Stimulated activated naive B cell treated with anti-CD40 and anti-IgM and Interleukin-4, amounts not matched to agents 10 μg/mL and 1 μg/mL and 100 μg/mL, for 72 hours (primary cell): ENCODE results near the gene NNMT.
"Not testable (repeated sequence)": the region's sequence is repeated elsewhere in the genome, so short reads cannot be mapped to it uniquely, and the experiment has no call there.

Experiments
- ATAC-seq, 2 donors: fragments of 150-1000 bp; cut with Tn5 transposase; replicated peaks; 2 replicates each; pipeline ENCODE4 v1.10.0; 2021; ENCODE audit warnings: moderate library complexity in 1 of 2
- DNase-seq: peaks from one replicate; pipeline ENCODE4 v3.0.0; 2021
- H3K27ac Mint-ChIP-seq: one replicate; pipeline ENCODE4 v1.8.0; 2022; ENCODE audit warnings: mild to moderate bottlenecking, mixed read lengths
- H3K27me3 Mint-ChIP-seq, 2 donors: one replicate each; pipeline ENCODE4 v1.8.0; 2022; ENCODE audit warnings: mixed read lengths in 2 of 2
- H3K36me3 Mint-ChIP-seq, 2 donors: one replicate each; pipeline ENCODE4 v1.8.0; 2022; ENCODE audit warnings: mixed read lengths in 2 of 2, mild to moderate bottlenecking in 1 of 2
- H3K4me1 Mint-ChIP-seq, 2 donors: one replicate each; pipeline ENCODE4 v1.8.0; 2022; ENCODE audit warnings: mixed read lengths in 2 of 2, mild to moderate bottlenecking in 1 of 2
- H3K4me3 Mint-ChIP-seq, 2 donors: one replicate each; pipeline ENCODE4 v1.8.0; 2022; ENCODE audit warnings: mild to moderate bottlenecking in 2 of 2, mixed read lengths in 2 of 2, moderate library complexity in 1 of 2
- H3K9me3 Mint-ChIP-seq, 2 donors: one replicate each; pipeline ENCODE4 v1.8.0; 2022; ENCODE audit warnings: mixed read lengths in 2 of 2, mild to moderate bottlenecking in 1 of 2

NNMT gene

GRCh38 chr11:114319716-114320328, 23.6 kb downstream of the NNMT start:
- no peak for ATAC-seq
- Mint-ChIP-seq H3K9me3 (peaks cover 0 to 2% of the 10 kb centered on the region in 2 donors), H3K4me3 (no peak overlapping the region), H3K27me3 (peaks cover 26 to 52% of the 10 kb centered on the region in 2 donors), H3K36me3 (no peaks in the 10 kb centered on the region), H3K4me1 (peaks cover 0 to 3% of the 10 kb centered on the region in 2 donors), H3K27ac (no peak overlapping the region)
- DNase-seq, result no peak

GRCh38 chr11:114321621-114322257, 25.5 kb downstream of the NNMT start:
- no peak overlapping the region for H3K4me3 Mint-ChIP-seq
- peaks cover 27 to 40% of the 10 kb centered on the region in 2 donors for H3K27me3 Mint-ChIP-seq
- H3K9me3 Mint-ChIP-seq, result peaks cover 2 to 3% of the 10 kb centered on the region in 2 donors
- DNase-seq (no peak), ATAC-seq (no peak)
- no peaks in the 10 kb centered on the region for H3K4me1 Mint-ChIP-seq
- no peak overlapping the region for H3K27ac Mint-ChIP-seq
- no peaks in the 10 kb centered on the region for H3K36me3 Mint-ChIP-seq

DNA sequence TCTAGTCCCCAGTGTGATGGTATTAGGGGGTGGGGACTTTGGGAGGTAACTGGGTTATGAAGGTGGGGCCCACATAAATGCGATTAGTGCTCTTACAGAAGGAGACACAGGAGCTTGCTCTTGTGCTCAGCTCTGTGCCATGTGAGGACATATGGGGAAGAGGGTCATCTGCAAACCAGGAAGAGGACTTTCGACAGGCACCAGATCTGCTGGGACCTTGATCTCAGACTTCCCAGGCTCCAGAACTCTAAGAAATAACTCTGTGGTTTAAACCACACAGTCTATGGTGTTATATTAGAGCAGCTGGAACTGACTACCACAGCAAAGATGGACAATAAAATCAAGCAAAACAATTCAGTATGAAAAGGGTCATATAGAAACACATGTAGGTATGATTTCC, 26.7 kb downstream of the NNMT start:
- no peak overlapping the region for H3K4me3 Mint-ChIP-seq
- H3K9me3 Mint-ChIP-seq, result peaks cover 2 to 3% of the 10 kb centered on the region in 2 donors
- ATAC-seq (no peak), DNase-seq (no peak)
- H3K36me3 Mint-ChIP-seq, result no peaks in the 10 kb centered on the region
- H3K27ac Mint-ChIP-seq, result no peak overlapping the region
- no peaks in the 10 kb centered on the region for H3K4me1 Mint-ChIP-seq
- peaks cover 30 to 43% of the 10 kb centered on the region in 2 donors for H3K27me3 Mint-ChIP-seq

GRCh38 chr11:114326151-114326550, 30.0 kb downstream of the NNMT start:
- Mint-ChIP-seq H3K4me1 (no peaks in the 10 kb centered on the region), H3K27me3 (peaks cover 30 to 33% of the 10 kb centered on the region in 2 donors), H3K4me3 (no peak overlapping the region), H3K27ac (no peak overlapping the region), H3K36me3 (peaks cover 0 to 4% of the 10 kb centered on the region in 2 donors), H3K9me3 (peaks cover 5 to 13% of the 10 kb centered on the region in 2 donors)
- DNase-seq, result no peak
- no peak for ATAC-seq

DNA sequence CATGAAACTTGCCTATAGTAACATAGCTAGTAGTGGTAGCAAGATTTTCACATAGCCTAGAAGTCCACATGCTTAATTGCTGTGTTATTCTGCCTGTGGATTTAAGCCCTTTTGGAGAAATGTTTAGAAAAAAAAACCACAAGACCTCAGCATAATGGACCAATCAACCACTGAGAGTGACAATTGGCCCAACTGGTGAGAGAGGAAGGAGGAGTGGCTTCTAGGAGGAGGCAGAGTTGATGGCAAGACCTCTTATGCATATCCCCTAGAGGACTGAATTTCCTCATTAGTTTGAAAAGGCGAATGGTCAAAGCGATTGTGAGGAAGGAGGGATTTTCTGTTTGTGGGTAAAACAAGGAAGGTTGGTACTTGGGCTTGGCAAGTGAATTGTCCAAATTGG, 30.6 kb downstream of the NNMT start:
- DNase-seq (no peak), ATAC-seq (no peak)
- no peaks in the 10 kb centered on the region for H3K4me1 Mint-ChIP-seq
- no peak overlapping the region for H3K4me3 Mint-ChIP-seq
- peaks cover 0 to 4% of the 10 kb centered on the region in 2 donors for H3K36me3 Mint-ChIP-seq
- H3K27ac Mint-ChIP-seq, result no peak overlapping the region
- H3K9me3 Mint-ChIP-seq, result peaks cover 5 to 13% of the 10 kb centered on the region in 2 donors
- H3K27me3 Mint-ChIP-seq, result peaks cover 27 to 31% of the 10 kb centered on the region in 2 donors

DNA sequence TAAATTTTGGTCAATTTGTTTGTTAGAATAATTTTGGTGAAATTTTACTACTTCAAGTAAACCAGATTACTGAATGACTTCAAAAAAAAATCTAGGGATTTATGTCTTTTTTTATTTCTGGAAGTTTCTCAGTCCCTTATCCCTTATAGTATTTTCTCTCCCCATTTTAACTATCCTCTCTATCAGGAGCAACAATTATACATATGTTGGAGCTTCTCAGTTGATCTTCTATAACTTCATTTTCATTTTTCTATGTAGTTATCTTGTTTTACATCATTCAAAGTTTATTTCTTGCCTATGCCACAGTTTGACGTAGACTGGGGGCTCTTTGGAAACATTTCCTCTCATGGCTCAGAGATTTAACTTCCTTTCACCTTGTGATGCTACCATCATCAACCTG, 34.2 kb downstream of the NNMT start:
- Mint-ChIP-seq H3K27ac (no peak overlapping the region), H3K27me3 (peaks cover 33 to 45% of the 10 kb centered on the region in 2 donors), H3K9me3 (peaks cover 4 to 16% of the 10 kb centered on the region in 2 donors), H3K36me3 (peaks cover 0 to 4% of the 10 kb centered on the region in 2 donors), H3K4me3 (no peak overlapping the region), H3K4me1 (no peaks in the 10 kb centered on the region)
- DNase-seq (no peak), ATAC-seq (no peak)

GRCh38 chr11:114340311-114341131, 44.3 kb downstream of the NNMT start:
- peak; percentile 4 for DNase-seq
- H3K36me3 Mint-ChIP-seq, result no peaks in the 10 kb centered on the region

GRCh38 chr11:114341667-114342066, 45.5 kb downstream of the NNMT start:
- not testable (repeated sequence) for H3K36me3 Mint-ChIP-seq, H3K27ac Mint-ChIP-seq, H3K4me3 Mint-ChIP-seq

More at GRCh38 chr11:114340311-114341131, 44.3 kb downstream of the NNMT start:
- H3K4me3 Mint-ChIP-seq, result peak overlapping the region; percentile 34 to 44
- peak; percentile 63 to 70 for ATAC-seq
- peaks cover 0 to 26% of the 10 kb centered on the region in 2 donors for H3K27me3 Mint-ChIP-seq
- peaks cover 9 to 14% of the 10 kb centered on the region in 2 donors for H3K4me1 Mint-ChIP-seq
- H3K27ac Mint-ChIP-seq, result no peak overlapping the region
- no peaks in the 10 kb centered on the region for H3K9me3 Mint-ChIP-seq

DNA sequence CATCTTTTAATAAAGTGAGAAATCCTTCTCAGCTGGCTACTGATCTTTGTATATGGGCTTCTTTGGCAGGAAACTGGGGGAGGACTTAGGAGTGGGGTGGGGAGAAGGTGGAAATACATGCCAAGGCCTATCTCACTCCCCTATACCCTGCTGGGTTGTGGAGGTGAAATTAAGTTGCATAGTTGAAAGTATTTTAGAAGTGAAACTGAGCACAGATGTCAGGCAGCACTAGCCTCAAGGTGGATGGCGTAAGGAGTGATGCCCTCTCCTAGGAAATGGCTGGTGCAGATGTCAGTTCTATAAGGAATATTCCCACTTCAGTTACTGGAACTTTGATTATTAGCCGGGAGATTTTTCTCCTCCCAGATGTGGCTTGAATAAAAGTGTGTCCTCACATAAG, 46.3 kb downstream of the NNMT start:
- no peaks in the 10 kb centered on the region for H3K36me3 Mint-ChIP-seq
- DNase-seq, result no peak
- ATAC-seq, result no peak
- peaks cover 14 to 15% of the 10 kb centered on the region in 2 donors for H3K4me1 Mint-ChIP-seq
- H3K27me3 Mint-ChIP-seq, result peaks cover 0 to 14% of the 10 kb centered on the region in 2 donors
- no peaks in the 10 kb centered on the region for H3K9me3 Mint-ChIP-seq
- H3K4me3 Mint-ChIP-seq, result no peak overlapping the region
- no peak overlapping the region for H3K27ac Mint-ChIP-seq

More at GRCh38 chr11:114341667-114342066, 45.5 kb downstream of the NNMT start:
- H3K4me1 Mint-ChIP-seq, result peaks cover 9 to 14% of the 10 kb centered on the region in 2 donors
- H3K9me3 Mint-ChIP-seq, ATAC-seq, DNase-seq: not testable (repeated sequence)
- H3K27me3 Mint-ChIP-seq, result peaks cover 0 to 14% of the 10 kb centered on the region in 2 donors

- H3K4me3 Mint-ChIP-seq, result no peak overlapping the region
- no peaks in the 10 kb centered on the region for H3K9me3 Mint-ChIP-seq
- no peak for ATAC-seq
- H3K4me1 Mint-ChIP-seq, result peaks cover 14 to 15% of the 10 kb centered on the region in 2 donors
- peaks cover 0 to 14% of the 10 kb centered on the region in 2 donors for H3K27me3 Mint-ChIP-seq
- no peak overlapping the region for H3K27ac Mint-ChIP-seq
- DNase-seq, result no peak
- H3K36me3 Mint-ChIP-seq, result no peaks in the 10 kb centered on the region
Measured at GRCh38 chr11:114343020-114343419, 46.8 kb downstream of the NNMT start.

DNA sequence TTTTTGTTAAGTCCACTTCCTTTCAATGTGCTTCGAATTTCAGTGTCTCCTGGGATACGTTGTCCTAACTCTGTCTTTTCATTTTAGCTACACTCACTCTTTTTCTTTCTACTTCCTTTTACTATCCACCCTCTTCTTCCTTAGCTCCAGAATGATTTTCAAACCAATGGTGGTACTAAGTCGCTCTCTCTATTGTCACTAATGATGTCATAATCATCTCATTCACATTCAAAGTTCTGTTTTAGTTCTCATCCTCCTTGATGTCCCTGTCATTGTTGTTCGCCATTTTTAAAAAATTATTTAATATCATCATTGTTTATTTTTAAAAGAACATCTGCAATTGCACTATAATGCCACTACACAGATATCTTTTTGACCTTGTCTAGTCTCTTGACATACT, 47.3 kb downstream of the NNMT start:
- no peak overlapping the region for H3K4me3 Mint-ChIP-seq
- DNase-seq, result no peak
- H3K9me3 Mint-ChIP-seq, result no peaks in the 10 kb centered on the region
- peaks cover 0 to 14% of the 10 kb centered on the region in 2 donors for H3K27me3 Mint-ChIP-seq
- no peak overlapping the region for H3K27ac Mint-ChIP-seq
- peaks cover 14 to 15% of the 10 kb centered on the region in 2 donors for H3K4me1 Mint-ChIP-seq
- no peak for ATAC-seq
- H3K36me3 Mint-ChIP-seq, result no peaks in the 10 kb centered on the region

GRCh38 chr11:114344494-114344893, 48.3 kb downstream of the NNMT start:
- ATAC-seq (no peak), DNase-seq (no peak)
- no peaks in the 10 kb centered on the region for H3K36me3 Mint-ChIP-seq
- no peak overlapping the region for H3K27ac Mint-ChIP-seq
- H3K4me1 Mint-ChIP-seq, result peaks cover 14 to 15% of the 10 kb centered on the region in 2 donors
- no peak overlapping the region for H3K4me3 Mint-ChIP-seq
- H3K9me3 Mint-ChIP-seq, result no peaks in the 10 kb centered on the region
- H3K27me3 Mint-ChIP-seq, result peaks cover 0 to 14% of the 10 kb centered on the region in 2 donors

- Mint-ChIP-seq H3K9me3 (no peaks in the 10 kb centered on the region), H3K36me3 (no peaks in the 10 kb centered on the region), H3K27ac (no peak overlapping the region), H3K4me1 (peaks cover 6 to 9% of the 10 kb centered on the region in 2 donors), H3K27me3 (peaks cover 0 to 8% of the 10 kb centered on the region in 2 donors), H3K4me3 (no peak overlapping the region)
- DNase-seq (no peak), ATAC-seq (no peak)
Measured at GRCh38 chr11:114345575-114346222, 49.5 kb downstream of the NNMT start.

- ATAC-seq (no peak), DNase-seq (no peak)
- H3K4me1 Mint-ChIP-seq, result peaks cover 0 to 6% of the 10 kb centered on the region in 2 donors
- H3K9me3 Mint-ChIP-seq, result no peaks in the 10 kb centered on the region
- peak overlapping the region in 1 of 2 donors; percentile 12 for H3K4me3 Mint-ChIP-seq
- peaks cover 0 to 3% of the 10 kb centered on the region in 2 donors for H3K27me3 Mint-ChIP-seq
- H3K27ac Mint-ChIP-seq, result no peak overlapping the region
- no peaks in the 10 kb centered on the region for H3K36me3 Mint-ChIP-seq
Measured at GRCh38 chr11:114346709-114347141, 50.5 kb downstream of the NNMT start.
